Epithelial cell of esophagus (primary cell): ENCODE results near the gene TSC22D4.

Source experiments
- DNase-seq: peaks from one replicate; pipeline ENCODE4 v3.0.0; 2010; ENCODE audit warnings: low read depth
- H3K4me3 ChIP-seq: 2 replicates; pipeline ENCODE4 v1.5.1; 2011; ENCODE audit warnings: mild to moderate bottlenecking, low read length, control low read depth
- CTCF ChIP-seq: IDR thresholded peaks from 2 replicates; pipeline ENCODE4 v1.5.1; 2011; ENCODE audit warnings: low read depth, mild to moderate bottlenecking, low read length, control low read depth, inconsistent platforms; ENCODE audit not compliant: insufficient read depth; ENCODE audit errors: missing control alignments

Gene TSC22D4

GRCh38 chr7:100419660-100420226, 59.3 kb downstream of the TSC22D4 start:
- TF ChIP-seq CTCF = no peak
- no peak for DNase-seq

DNA sequence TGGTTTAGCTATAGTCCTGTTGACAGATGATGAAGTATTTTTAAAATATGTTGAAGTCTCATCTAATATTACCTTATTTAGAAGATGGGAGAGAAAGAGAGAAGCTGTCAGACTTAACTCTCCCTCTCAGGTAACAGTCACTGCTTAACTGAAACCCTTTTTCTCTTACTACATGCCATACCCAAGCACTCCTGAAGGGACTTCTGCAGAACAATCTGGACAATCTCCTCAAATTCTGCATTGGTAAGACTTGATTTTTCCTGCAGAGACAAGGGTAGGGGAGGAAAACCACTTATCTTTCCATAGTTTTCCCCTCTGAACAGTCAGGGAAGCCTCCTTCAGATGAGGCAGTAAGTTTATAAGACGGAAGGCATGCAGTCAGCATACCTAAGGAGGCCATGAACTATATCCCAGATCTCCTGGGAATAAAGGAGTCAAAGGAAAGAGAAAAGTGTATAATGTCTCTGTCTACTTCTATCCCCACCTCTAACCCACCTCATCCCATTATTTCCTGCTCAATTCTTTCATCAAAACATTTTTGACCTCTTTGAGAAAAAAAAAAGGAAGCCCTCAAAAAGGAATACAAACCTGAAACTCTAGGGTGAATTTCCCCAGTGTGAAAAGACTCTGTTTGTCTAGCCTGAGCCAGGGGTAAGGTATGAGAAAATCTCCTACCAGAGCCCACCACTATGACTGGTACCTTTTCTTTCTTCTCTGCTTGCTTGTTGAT, 59.9 kb downstream of the TSC22D4 start:
- no peak for DNase-seq
- peak; percentile 7 for TF ChIP-seq CTCF
- H3K4me3 ChIP-seq = no peak overlapping the region

More at GRCh38 chr7:100419660-100420226, 59.3 kb downstream of the TSC22D4 start:
- H3K4me3 ChIP-seq = no peak overlapping the region
